GM21515 (cell line): ENCODE results near the gene TMEM263.
"Not testable (repeated sequence)": the region's sequence is repeated elsewhere in the genome, so short reads cannot be mapped to it uniquely, and the experiment has no call there.

Source experiments
- ATAC-seq: cut with Tn5 transposase; IDR thresholded peaks from one replicate; pipeline ENCODE4 v1.9.1; 2021; ENCODE audit not compliant: unreplicated experiment

TMEM263 gene

GRCh38 chr12:106985479-106985878 lies 29.8 kb downstream of the TMEM263 start:
- ATAC-seq, result no peak

GRCh38 chr12:106986135-106986534 lies 30.4 kb downstream of the TMEM263 start:
- ATAC-seq, result no peak

GRCh38 chr12:106986625-106987389 lies 31.1 kb downstream of the TMEM263 start, which contains the start of gene MTERF2:
Gene MTERF2 (minus strand): TSS chr12:106987146. CDS start chr12:106978714, 8,432 bp downstream.
- peak; percentile 94 for ATAC-seq

GRCh38 chr12:106987846-106988245 lies 32.1 kb downstream of the TMEM263 start:
- no peak for ATAC-seq

- ATAC-seq, result no peak
Observed at GRCh38 chr12:106994579-106995220, 39.0 kb downstream of the TMEM263 start.

- not testable (repeated sequence) for ATAC-seq
Observed at GRCh38 chr12:106996102-106996501, 40.4 kb downstream of the TMEM263 start.

GRCh38 chr12:106997916-106998315 lies 42.2 kb downstream of the TMEM263 start:
- ATAC-seq, result no peak

- no peak for ATAC-seq
Observed at GRCh38 chr12:106999446-106999845, 43.7 kb downstream of the TMEM263 start.

- ATAC-seq, result not testable (repeated sequence)
Observed at GRCh38 chr12:107002665-107003064, 47.0 kb downstream of the TMEM263 start.

- no peak for ATAC-seq
Observed at GRCh38 chr12:107007411-107007810, 51.7 kb downstream of the TMEM263 start.

- no peak for ATAC-seq
Observed at GRCh38 chr12:107011519-107011918, 55.8 kb downstream of the TMEM263 start.

- ATAC-seq, result no peak
Observed at GRCh38 chr12:107012736-107013425, 57.2 kb downstream of the TMEM263 start.

- ATAC-seq, result no peak
Observed at GRCh38 chr12:107014055-107014454, 58.3 kb downstream of the TMEM263 start.

GRCh38 chr12:107017042-107017441 lies 61.3 kb downstream of the TMEM263 start:
- ATAC-seq, result no peak

- no peak for ATAC-seq
Observed at GRCh38 chr12:107019546-107019945, 63.8 kb downstream of the TMEM263 start.
